Measurements from ENCODE around the gene GNAL.

GRCh38 chr18:11757084-11757590, 68.1 kb downstream of the GNAL start:
- TF ChIP-seq EZH2 (IDR thresholded peaks at IDR 0.05) = no peak
- no peak for TF ChIP-seq POLR2AphosphoS5 (IDR thresholded peaks at IDR 0.05; ENCODE audit: borderline replicate concordance, low read depth, low read length)
- no peak for TF ChIP-seq FOXP2 (optimal IDR thresholded peaks at IDR 0.05; ENCODE audit: control extremely low read depth, extremely low read length, insufficient read depth)
